Measurements from ENCODE around the gene NOC4L. TPM values are rescaled to one million over a fixed set of nuclear protein-coding genes. Genes with fewer than 3 reads are reported as not detected.
A peak's percentile ranks its signal among the peaks of the same experiment; 100 is the strongest.

NOC4L gene
- total RNA-seq, 2 donors from 2014 or later, result 20.7 to 21.6 TPM

DNA sequence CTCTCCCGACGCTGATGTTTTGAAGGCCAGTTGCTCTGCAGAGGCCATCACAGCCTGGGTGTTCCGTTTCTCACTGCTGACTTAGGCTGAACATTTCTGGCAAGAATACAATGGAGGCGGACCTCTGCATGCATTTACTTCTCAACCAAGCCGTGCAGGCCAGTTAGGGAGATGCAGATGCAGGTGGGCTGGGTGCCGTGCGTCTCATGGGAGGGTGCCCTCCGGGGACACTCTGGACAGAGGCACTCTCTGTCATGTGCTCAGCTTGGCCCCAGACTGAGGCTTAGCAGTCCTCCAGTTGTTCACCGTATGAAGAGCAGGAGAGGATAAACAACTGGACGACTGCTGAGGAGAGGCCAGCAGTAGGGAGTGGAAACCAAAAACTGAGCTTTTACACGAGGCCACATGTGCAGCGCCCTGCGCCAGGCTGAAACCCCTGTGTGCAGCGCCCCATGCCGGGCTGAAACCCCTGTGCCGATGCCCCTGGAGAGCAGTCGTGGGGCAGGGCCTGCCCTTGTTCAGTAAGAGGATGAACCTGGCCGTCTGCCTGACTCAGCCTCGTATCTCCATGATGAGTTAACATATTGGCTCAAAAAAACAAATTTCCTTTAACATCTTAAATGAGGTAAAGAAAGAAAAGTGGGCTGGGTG is 32.5 kb upstream of the NOC4L start:
- Mint-ChIP-seq H3K4me3 (no peak overlapping the region), H3K4me1 (no peaks in the 10 kb centered on the region), H3K27me3 (no peaks in the 10 kb centered on the region), H3K27ac (no peak overlapping the region), H3K36me3 (ENCODE audit: low read depth) (peaks cover 4% of the 10 kb centered on the region)
- no peak for DNase-seq
- no peaks in the 10 kb centered on the region for H3K9me3 ChIP-seq (ENCODE audit: control insufficient read depth, low read length, poor library complexity, severe bottlenecking)
- ATAC-seq, result no peak

GRCh38 chr12:132114667-132115066 is 29.6 kb upstream of the NOC4L start:
- H3K4me1 Mint-ChIP-seq, result no peaks in the 10 kb centered on the region
- H3K36me3 Mint-ChIP-seq (ENCODE audit: low read depth), result peaks cover 4% of the 10 kb centered on the region
- H3K4me3 Mint-ChIP-seq, result no peak overlapping the region
- DNase-seq (no peak), ATAC-seq (no peak)
- H3K27ac Mint-ChIP-seq, result peak overlapping the region; percentile 73
- H3K9me3 ChIP-seq (ENCODE audit: control insufficient read depth, low read length, poor library complexity, severe bottlenecking), result no peaks in the 10 kb centered on the region
- no peaks in the 10 kb centered on the region for H3K27me3 Mint-ChIP-seq

DNA sequence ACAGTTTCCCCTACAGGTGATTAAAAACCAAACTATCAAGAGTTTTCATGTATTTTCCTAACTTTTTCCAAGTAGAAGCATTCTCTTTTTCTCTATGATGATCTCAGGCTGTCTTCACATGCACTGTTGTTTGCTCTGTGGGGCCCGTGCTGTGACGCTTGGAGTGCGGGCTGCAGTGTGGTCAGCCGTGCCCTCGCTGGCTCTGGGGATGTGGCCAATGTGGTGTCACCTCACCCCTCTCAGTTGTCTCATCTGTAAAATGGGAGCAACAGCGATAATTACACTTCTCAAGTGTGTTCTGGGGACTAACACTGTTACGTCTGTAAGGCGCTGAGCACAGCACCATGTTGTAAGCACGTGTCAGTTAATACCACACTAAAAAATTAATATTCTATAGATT is 28.8 kb upstream of the NOC4L start:
- DNase-seq (no peak), ATAC-seq (no peak)
- no peak overlapping the region for H3K4me3 Mint-ChIP-seq
- no peaks in the 10 kb centered on the region for H3K9me3 ChIP-seq (ENCODE audit: control insufficient read depth, low read length, poor library complexity, severe bottlenecking)
- no peaks in the 10 kb centered on the region for H3K27me3 Mint-ChIP-seq
- H3K36me3 Mint-ChIP-seq (ENCODE audit: low read depth), result peaks cover 4% of the 10 kb centered on the region
- no peaks in the 10 kb centered on the region for H3K4me1 Mint-ChIP-seq
- H3K27ac Mint-ChIP-seq, result no peak overlapping the region

DNA sequence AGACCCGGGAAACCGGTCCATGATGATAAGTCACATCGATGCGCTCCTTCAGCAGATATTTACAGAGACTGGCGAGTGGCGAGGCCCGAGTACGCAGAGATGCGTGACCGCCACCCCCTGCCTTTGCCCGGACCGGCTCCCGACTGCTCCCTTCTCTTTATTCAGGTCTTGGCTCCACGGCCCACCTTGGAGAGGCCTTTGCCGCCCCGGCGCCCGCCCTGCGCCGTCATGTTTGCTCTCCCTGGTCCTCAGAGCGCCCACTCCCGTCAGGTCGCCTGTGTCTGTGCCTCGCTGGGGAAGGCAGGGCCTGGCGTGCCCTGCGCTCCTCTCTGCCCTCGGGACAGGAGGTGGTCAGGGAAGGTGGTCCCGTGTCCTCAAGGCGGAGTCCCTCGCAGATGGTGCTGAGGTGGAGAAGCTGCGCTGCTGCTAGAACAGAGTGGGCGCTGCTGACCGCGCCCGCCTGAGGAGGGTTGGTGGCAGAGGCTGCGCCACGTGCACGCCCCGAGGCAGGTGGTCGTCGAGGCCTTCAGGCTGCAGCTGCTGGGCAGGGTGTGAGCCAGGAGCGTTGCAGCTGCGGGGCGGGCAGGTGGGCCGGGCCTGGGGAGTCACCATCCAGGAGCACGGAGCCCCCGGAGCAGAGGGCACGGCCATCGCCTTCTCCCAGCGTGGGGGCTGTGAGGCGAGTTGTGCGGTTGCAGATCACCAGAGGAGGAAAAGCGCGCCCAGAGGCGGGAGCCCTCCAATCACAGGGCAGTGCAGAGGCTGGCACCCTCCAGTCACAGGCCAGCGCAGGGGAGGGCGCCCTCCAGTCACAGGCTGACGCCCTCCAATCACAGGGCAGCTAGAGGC is 27.3 kb upstream of the NOC4L start:
- H3K27ac Mint-ChIP-seq, result no peak overlapping the region
- H3K4me3 Mint-ChIP-seq, result no peak overlapping the region
- H3K4me1 Mint-ChIP-seq, result no peaks in the 10 kb centered on the region
- no peak for DNase-seq
- no peaks in the 10 kb centered on the region for H3K27me3 Mint-ChIP-seq
- peaks cover 2% of the 10 kb centered on the region for H3K36me3 Mint-ChIP-seq (ENCODE audit: low read depth)
- no peaks in the 10 kb centered on the region for H3K9me3 ChIP-seq (ENCODE audit: control insufficient read depth, low read length, poor library complexity, severe bottlenecking)
- no peak for ATAC-seq

- no peaks in the 10 kb centered on the region for H3K9me3 ChIP-seq (ENCODE audit: control insufficient read depth, low read length, poor library complexity, severe bottlenecking)
- Mint-ChIP-seq H3K4me1 (no peaks in the 10 kb centered on the region), H3K27ac (no peak overlapping the region), H3K27me3 (no peaks in the 10 kb centered on the region), H3K4me3 (no peak overlapping the region), H3K36me3 (ENCODE audit: low read depth) (peaks cover 2% of the 10 kb centered on the region)
- ATAC-seq (no peak), DNase-seq (no peak)
These were observed 26.7 kb upstream of the NOC4L start for GRCh38 chr12:132117558-132117875.

GRCh38 chr12:132118876-132119275 is 25.4 kb upstream of the NOC4L start:
- H3K27ac Mint-ChIP-seq, result no peak overlapping the region
- no peak for DNase-seq
- peaks cover 3% of the 10 kb centered on the region for H3K36me3 Mint-ChIP-seq (ENCODE audit: low read depth)
- H3K27me3 Mint-ChIP-seq, result no peaks in the 10 kb centered on the region
- no peaks in the 10 kb centered on the region for H3K9me3 ChIP-seq (ENCODE audit: control insufficient read depth, low read length, poor library complexity, severe bottlenecking)
- ATAC-seq, result no peak
- peaks cover under 1% of the 10 kb centered on the region for H3K4me1 Mint-ChIP-seq
- H3K4me3 Mint-ChIP-seq, result no peak overlapping the region

GRCh38 chr12:132121283-132121682 is 23.0 kb upstream of the NOC4L start:
- H3K36me3 Mint-ChIP-seq (ENCODE audit: low read depth), result peaks cover 10% of the 10 kb centered on the region
- no peaks in the 10 kb centered on the region for H3K27me3 Mint-ChIP-seq
- no peak for ATAC-seq
- DNase-seq, result no peak
- no peaks in the 10 kb centered on the region for H3K9me3 ChIP-seq (ENCODE audit: control insufficient read depth, low read length, poor library complexity, severe bottlenecking)
- peaks cover 4% of the 10 kb centered on the region for H3K4me1 Mint-ChIP-seq
- H3K4me3 Mint-ChIP-seq, result no peak overlapping the region
- H3K27ac Mint-ChIP-seq, result no peak overlapping the region

DNA sequence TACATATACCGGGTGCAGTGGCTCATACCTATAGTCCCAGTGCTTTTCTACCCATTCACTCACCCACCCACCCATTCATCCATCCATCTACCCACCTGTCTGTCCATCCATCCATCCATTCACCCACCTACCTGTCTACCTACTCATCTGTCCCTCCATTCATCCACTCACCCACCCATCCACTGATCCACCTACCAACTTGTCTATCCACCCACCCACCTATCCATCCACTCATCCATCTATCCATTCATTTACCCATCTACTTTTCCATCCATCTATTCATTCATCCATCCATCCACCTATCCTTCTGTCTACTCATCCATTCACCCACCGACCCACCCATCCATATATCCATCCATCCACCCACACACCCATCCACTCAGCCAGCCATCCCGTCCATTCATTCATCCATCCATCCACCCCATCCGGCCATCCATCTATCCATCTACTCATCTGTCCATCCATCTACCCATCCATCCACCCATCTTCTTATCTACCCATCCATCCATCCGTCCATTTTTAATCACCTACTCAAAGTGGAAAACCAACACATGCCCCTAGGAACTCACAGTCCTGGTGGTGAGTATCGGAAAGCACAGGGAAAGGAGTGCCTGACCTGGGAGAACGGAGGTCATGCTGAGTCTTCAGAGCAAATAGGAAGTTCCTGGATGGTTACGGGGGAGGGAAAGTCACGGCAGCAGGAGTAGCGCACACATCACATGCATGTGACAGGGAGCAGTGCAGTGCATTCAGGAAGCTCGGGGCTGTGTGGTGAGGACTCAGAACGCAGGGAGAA is 20.1 kb upstream of the NOC4L start:
- peaks cover 10% of the 10 kb centered on the region for H3K36me3 Mint-ChIP-seq (ENCODE audit: low read depth)
- no peaks in the 10 kb centered on the region for H3K27me3 Mint-ChIP-seq
- no peak overlapping the region for H3K4me3 Mint-ChIP-seq
- H3K4me1 Mint-ChIP-seq, result peaks cover 4% of the 10 kb centered on the region
- no peak overlapping the region for H3K27ac Mint-ChIP-seq
- DNase-seq, result no peak
- no peak for ATAC-seq
- no peaks in the 10 kb centered on the region for H3K9me3 ChIP-seq (ENCODE audit: control insufficient read depth, low read length, poor library complexity, severe bottlenecking)

DNA sequence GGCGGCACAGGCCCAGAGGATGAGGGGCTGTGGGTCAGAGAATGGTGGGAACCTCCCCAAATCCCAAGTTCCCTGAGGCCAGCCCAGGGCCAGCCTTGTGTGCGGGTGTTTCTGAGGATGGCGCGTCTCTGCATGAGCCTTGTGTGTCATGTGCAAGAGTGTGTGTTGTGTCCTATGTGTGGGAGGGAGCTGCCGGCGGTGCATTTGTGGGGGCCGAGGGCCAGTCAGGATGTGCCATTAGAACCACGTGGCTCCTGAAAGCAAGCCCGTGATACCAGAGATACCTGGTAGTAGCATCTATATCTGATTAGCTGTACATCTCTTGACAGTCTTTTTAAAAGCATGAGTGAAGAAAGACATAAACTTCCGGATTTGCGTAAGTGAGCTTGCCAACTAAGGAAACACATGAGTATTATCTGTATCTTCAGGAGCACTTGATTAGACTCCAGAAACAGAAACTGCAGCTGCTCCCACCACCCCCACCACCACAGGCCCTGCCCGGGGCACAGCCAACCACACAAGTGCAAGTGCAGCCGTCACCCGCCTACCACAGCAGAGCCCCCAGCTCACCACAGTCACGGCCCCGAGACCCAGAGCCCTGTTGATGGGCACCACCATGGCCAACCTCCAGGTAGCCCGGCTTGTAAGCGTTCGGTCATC is 19.4 kb upstream of the NOC4L start:
- DNase-seq (no peak), ATAC-seq (no peak)
- no peaks in the 10 kb centered on the region for H3K9me3 ChIP-seq (ENCODE audit: control insufficient read depth, low read length, poor library complexity, severe bottlenecking)
- H3K4me1 Mint-ChIP-seq, result peaks cover 4% of the 10 kb centered on the region
- no peaks in the 10 kb centered on the region for H3K27me3 Mint-ChIP-seq
- no peak overlapping the region for H3K4me3 Mint-ChIP-seq
- no peak overlapping the region for H3K27ac Mint-ChIP-seq
- peaks cover 10% of the 10 kb centered on the region for H3K36me3 Mint-ChIP-seq (ENCODE audit: low read depth)

DNA sequence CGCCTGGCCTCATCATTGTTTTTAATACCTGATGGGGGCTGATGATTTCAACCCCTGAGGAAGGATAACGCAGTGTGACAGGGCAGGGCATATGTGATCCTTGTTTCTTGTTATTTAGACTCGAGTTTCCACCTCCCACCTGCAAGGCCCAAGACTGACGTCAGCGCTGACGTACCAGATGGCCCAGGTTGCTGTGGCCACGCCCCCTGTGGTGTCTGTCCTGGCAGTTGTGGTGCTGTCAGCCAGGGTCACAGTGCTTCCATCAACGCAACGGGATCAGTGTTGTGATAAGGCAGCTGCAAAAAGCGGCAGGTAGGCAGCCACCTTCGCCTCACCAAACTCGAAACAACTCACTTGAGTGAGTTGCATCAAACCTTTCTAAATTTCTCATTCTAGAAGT is 18.5 kb upstream of the NOC4L start:
- Mint-ChIP-seq H3K27me3 (no peaks in the 10 kb centered on the region), H3K36me3 (ENCODE audit: low read depth) (peaks cover 10% of the 10 kb centered on the region), H3K27ac (no peak overlapping the region), H3K4me1 (peaks cover 4% of the 10 kb centered on the region), H3K4me3 (no peak overlapping the region)
- DNase-seq, result no peak
- H3K9me3 ChIP-seq (ENCODE audit: control insufficient read depth, low read length, poor library complexity, severe bottlenecking), result no peaks in the 10 kb centered on the region
- ATAC-seq, result no peak

DNA sequence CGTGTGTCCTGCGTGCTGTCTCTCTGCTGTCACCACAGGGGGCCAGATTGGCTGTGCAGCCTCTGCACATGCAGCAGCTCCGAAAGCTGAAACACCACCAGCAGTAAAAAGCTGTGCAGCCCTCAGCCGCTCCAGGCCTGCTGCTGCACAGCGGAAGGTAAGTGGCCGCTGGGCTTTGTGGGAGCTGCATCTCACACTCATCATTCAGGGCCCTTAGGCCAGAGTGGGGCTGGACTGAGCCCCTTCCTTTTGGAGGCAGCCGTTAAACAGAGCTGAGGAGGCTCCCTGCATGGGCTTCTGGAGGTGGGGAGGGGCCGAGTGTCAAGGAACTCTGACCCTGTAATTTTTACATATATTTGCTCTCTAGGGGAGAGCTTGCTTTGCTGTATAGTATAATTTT is 17.2 kb upstream of the NOC4L start:
- Mint-ChIP-seq H3K36me3 (ENCODE audit: low read depth) (peaks cover 8% of the 10 kb centered on the region), H3K27me3 (no peaks in the 10 kb centered on the region), H3K4me1 (peaks cover 4% of the 10 kb centered on the region), H3K4me3 (no peak overlapping the region), H3K27ac (no peak overlapping the region)
- ATAC-seq (no peak), DNase-seq (no peak)
- no peaks in the 10 kb centered on the region for H3K9me3 ChIP-seq (ENCODE audit: control insufficient read depth, low read length, poor library complexity, severe bottlenecking)

DNA sequence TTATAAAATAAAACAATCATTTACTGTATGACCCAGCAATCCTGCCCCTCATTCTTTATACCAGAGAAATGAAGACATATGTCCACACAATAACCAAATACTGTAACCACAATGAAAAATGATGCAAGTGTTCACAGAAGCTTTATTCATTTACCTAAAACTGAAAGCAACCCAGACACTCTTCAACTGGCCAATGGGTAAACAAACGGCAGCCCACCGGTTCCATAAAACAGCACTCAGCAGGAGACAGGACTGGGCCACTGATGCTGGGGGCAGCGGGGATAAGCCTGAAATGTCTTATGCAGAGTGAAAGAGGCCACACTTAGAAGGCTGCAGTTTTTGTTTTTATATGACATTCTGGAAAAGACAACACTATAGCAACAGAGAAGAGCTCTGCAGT is 15.2 kb upstream of the NOC4L start:
- ATAC-seq (no peak), DNase-seq (no peak)
- Mint-ChIP-seq H3K27me3 (no peaks in the 10 kb centered on the region), H3K4me1 (peaks cover 2% of the 10 kb centered on the region), H3K4me3 (no peak overlapping the region), H3K36me3 (ENCODE audit: low read depth) (peaks cover 6% of the 10 kb centered on the region), H3K27ac (peak overlapping the region; percentile 41)
- H3K9me3 ChIP-seq (ENCODE audit: control insufficient read depth, low read length, poor library complexity, severe bottlenecking), result no peaks in the 10 kb centered on the region

DNA sequence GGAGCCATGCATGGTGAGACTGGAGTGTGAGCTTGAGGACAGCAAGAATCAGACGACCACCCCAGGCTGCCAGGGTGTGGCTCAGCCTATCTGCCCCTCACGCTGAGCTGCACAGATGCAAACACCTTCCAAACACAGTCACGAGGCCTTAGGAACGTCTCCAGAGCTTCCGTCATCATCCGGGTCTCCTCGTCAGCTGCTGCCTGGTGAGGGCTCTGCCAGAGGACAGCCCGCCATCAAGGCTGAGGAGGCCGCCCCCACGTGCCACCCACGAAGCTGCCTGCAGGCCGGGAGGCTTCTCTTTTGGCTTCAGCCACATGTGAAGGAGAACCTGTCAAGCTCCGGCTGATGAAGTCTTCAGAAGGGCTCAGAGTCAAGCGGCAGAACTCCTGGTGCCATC is 13.6 kb upstream of the NOC4L start:
- ATAC-seq (no peak), DNase-seq (no peak)
- Mint-ChIP-seq H3K27ac (no peak overlapping the region), H3K4me1 (no peaks in the 10 kb centered on the region), H3K4me3 (no peak overlapping the region), H3K27me3 (no peaks in the 10 kb centered on the region), H3K36me3 (ENCODE audit: low read depth) (no peaks in the 10 kb centered on the region)
- no peaks in the 10 kb centered on the region for H3K9me3 ChIP-seq (ENCODE audit: control insufficient read depth, low read length, poor library complexity, severe bottlenecking)

All from T-helper 17 cell (primary cell).